Colonic mucosa (tissue), 4 donors: ENCODE measurements around the gene RFFL. TPM values are rescaled to one million over a fixed set of nuclear protein-coding genes. Genes with fewer than 3 reads are reported as not detected.
"Not testable (repeated sequence)": the region's sequence is repeated elsewhere in the genome, so short reads cannot be mapped to it uniquely, and the experiment has no call there.

Experiments used
- DNase-seq: peaks from one replicate; pipeline ENCODE4 v3.0.0-alpha.2; 2020
- H3K27ac ChIP-seq: fragments of 200-600 bp; one replicate; pipeline ENCODE4 v1.8.0; 2021
- H3K27me3 ChIP-seq: fragments of 200-600 bp; one replicate; pipeline ENCODE4 v1.8.0; 2021
- H3K36me3 ChIP-seq: fragments of 200-600 bp; one replicate; pipeline ENCODE4 v1.8.0; 2021
- H3K4me1 ChIP-seq: fragments of 200-600 bp; one replicate; pipeline ENCODE4 v1.8.0; 2021; ENCODE audit warnings: mild to moderate bottlenecking
- H3K4me3 ChIP-seq: fragments of 200-600 bp; one replicate; pipeline ENCODE4 v1.8.0; 2021
- H3K9ac ChIP-seq, 2 donors: one replicate each; pipeline ENCODE4 v1.7.0; 2013; ENCODE audit warnings: control low read depth in 2 of 2, low read depth in 2 of 2, low read length in 2 of 2
- H3K9me3 ChIP-seq: fragments of 200-600 bp; one replicate; pipeline ENCODE4 v1.8.0; 2021
- CTCF ChIP-seq: fragments of 200-600 bp; IDR thresholded peaks from one replicate; pipeline ENCODE4 v1.8.0; 2022; ENCODE audit warnings: antibody characterized with exemption, mild to moderate bottlenecking
- intact Hi-C: fragments of 100-400 bp; cut with DNase I; formaldehyde crosslinking; loops from one replicate; pipeline ENCODE4 v1.14.1; 2022
- total RNA-seq, 2 donors: library from RNA; stranded (reverse); fragmentation: NEBNext Ultra II Directional in 1 of 2; extraction: Animal tissue kit (Norgen Biotek cat#: 25700) in 1 of 2; gene quantifications; one replicate each; pipeline ENCODE4 v1.2.1, GENCODE V29; 2021
- donor health status: healthy.
- donor health status: DM: no; HTN: no; CAD: no.
- donor health status: DM: no; HTN: no; CAD: no.

Gene RFFL
- total RNA-seq, 2 donors from 2014 or later, result 48.4 to 82.5 TPM

GRCh38 chr17:35002876-35003551, 60.5 kb downstream of the RFFL start:
- H3K9me3 ChIP-seq, result no peaks in the 10 kb centered on the region
- intact Hi-C loops, result no loop called here
- no peak overlapping the region for H3K4me3 ChIP-seq
- no peak for TF ChIP-seq CTCF
- H3K36me3 ChIP-seq, result no peaks in the 10 kb centered on the region
- DNase-seq, result no peak
- H3K4me1 ChIP-seq, result no peaks in the 10 kb centered on the region
- no peak overlapping the region for H3K9ac ChIP-seq
- H3K27ac ChIP-seq, result no peak overlapping the region
- H3K27me3 ChIP-seq, result no peaks in the 10 kb centered on the region

- DNase-seq, result no peak
- H3K9me3 ChIP-seq, result no peaks in the 10 kb centered on the region
- H3K9ac ChIP-seq, result no peak overlapping the region
- no peaks in the 10 kb centered on the region for H3K27me3 ChIP-seq
- no peak overlapping the region for H3K27ac ChIP-seq
- TF ChIP-seq CTCF, result no peak
- no peaks in the 10 kb centered on the region for H3K36me3 ChIP-seq
- intact Hi-C loops, result no loop called here
- H3K4me1 ChIP-seq, result no peaks in the 10 kb centered on the region
- no peak overlapping the region for H3K4me3 ChIP-seq
Measured at GRCh38 chr17:35001549-35001948, 62.0 kb downstream of the RFFL start.

GRCh38 chr17:35000965-35001364, 62.5 kb downstream of the RFFL start:
- DNase-seq, H3K27ac ChIP-seq, H3K27me3 ChIP-seq, H3K9ac ChIP-seq, H3K9me3 ChIP-seq, H3K4me3 ChIP-seq, H3K36me3 ChIP-seq, intact Hi-C loops, H3K4me1 ChIP-seq: not testable (repeated sequence)

GRCh38 chr17:34999456-34999855, 64.1 kb downstream of the RFFL start:
- no peak overlapping the region for H3K4me3 ChIP-seq

GRCh38 chr17:34998205-34998604, 65.3 kb downstream of the RFFL start:
- Histone ChIP-seq H3K27me3 (no peaks in the 10 kb centered on the region), H3K4me1 (no peaks in the 10 kb centered on the region), H3K27ac (peak overlapping the region; percentile 45), H3K4me3 (no peak overlapping the region), H3K9me3 (no peaks in the 10 kb centered on the region), H3K36me3 (no peaks in the 10 kb centered on the region), H3K9ac (no peak overlapping the region)
- intact Hi-C loops, result loop anchor here (2.0 to 10.0 kb wide), 3 partner anchors 91 to 183 kb away; partner anchors contain the start of gene RAD51D
- peak; percentile 79 for TF ChIP-seq CTCF
- peak; percentile 77 for DNase-seq

More at GRCh38 chr17:34999456-34999855, 64.1 kb downstream of the RFFL start:
- DNase-seq, result no peak
- Histone ChIP-seq H3K9me3 (no peaks in the 10 kb centered on the region), H3K27ac (no peak overlapping the region), H3K27me3 (no peaks in the 10 kb centered on the region), H3K4me1 (no peaks in the 10 kb centered on the region), H3K36me3 (no peaks in the 10 kb centered on the region), H3K9ac (no peak overlapping the region)
- intact Hi-C loops, result loop anchor here (2.0 to 10.0 kb wide), 3 partner anchors 89 to 185 kb away; partner anchors contain the start of gene RAD51D
- no peak for TF ChIP-seq CTCF

- Histone ChIP-seq H3K9ac (no peak overlapping the region), H3K27me3 (no peaks in the 10 kb centered on the region), H3K4me3 (no peak overlapping the region), H3K4me1 (no peaks in the 10 kb centered on the region), H3K27ac (peak overlapping the region; percentile 27), H3K9me3 (no peaks in the 10 kb centered on the region), H3K36me3 (peaks cover 1% of the 10 kb centered on the region)
- peak; percentile 31 for DNase-seq
- intact Hi-C loops, result loop anchor here (10.0 kb wide), 1 partner anchor 183 kb away; no protein-coding TSS in a partner anchor
- no peak for TF ChIP-seq CTCF
Measured at GRCh38 chr17:34997355-34997862, 66.1 kb downstream of the RFFL start.
